Lower leg skin (tissue), 3 donors: ENCODE results near the gene TACSTD2.
"Not testable (repeated sequence)": the region's sequence is repeated elsewhere in the genome, so short reads cannot be mapped to it uniquely, and the experiment has no call there.

Experiments used
- POLR2A ChIP-seq, 2 donors: fragments of 450-650 bp; IDR thresholded peaks; one replicate each; pipeline ENCODE4 v1.6.1; 2016 to 2017; ENCODE audit warnings: antibody characterized with exemption in 2 of 2, mild to moderate bottlenecking in 1 of 2, moderate library complexity in 1 of 2
- TF ChIP-seq, protein P1 (sequence below), 3 donors: fragments of 450-650 bp; IDR thresholded peaks; one replicate each; pipeline ENCODE4 v1.5.1; 2016; ENCODE audit warnings: antibody characterized with exemption in 3 of 3, mild to moderate bottlenecking in 3 of 3, moderate library complexity in 2 of 3

DNA sequence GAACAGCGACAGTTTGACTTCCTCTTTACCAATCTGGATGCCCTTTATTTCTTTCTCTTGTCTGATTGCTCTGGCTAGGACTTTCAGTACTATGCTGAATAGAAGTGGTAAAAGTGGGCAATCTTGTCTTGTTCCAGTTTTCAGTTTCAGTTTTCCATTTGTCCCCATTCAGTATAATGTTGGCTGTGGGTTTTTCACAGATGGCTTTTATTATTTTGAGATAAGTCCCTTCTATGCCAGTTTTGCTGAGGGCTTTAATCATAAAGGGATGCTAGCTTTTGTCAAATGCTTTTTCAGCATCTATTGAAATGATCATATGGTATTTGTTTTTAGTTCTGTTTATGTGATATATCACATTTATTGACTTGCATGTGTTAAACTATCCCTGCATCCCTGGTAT is 24.9 kb upstream of the TACSTD2 start:
- TF ChIP-seq, protein P1, sequence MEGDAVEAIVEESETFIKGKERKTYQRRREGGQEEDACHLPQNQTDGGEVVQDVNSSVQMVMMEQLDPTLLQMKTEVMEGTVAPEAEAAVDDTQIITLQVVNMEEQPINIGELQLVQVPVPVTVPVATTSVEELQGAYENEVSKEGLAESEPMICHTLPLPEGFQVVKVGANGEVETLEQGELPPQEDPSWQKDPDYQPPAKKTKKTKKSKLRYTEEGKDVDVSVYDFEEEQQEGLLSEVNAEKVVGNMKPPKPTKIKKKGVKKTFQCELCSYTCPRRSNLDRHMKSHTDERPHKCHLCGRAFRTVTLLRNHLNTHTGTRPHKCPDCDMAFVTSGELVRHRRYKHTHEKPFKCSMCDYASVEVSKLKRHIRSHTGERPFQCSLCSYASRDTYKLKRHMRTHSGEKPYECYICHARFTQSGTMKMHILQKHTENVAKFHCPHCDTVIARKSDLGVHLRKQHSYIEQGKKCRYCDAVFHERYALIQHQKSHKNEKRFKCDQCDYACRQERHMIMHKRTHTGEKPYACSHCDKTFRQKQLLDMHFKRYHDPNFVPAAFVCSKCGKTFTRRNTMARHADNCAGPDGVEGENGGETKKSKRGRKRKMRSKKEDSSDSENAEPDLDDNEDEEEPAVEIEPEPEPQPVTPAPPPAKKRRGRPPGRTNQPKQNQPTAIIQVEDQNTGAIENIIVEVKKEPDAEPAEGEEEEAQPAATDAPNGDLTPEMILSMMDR (IDR thresholded peaks at IDR 0.05) = not testable (repeated sequence)
- not testable (repeated sequence) for TF ChIP-seq POLR2A (IDR thresholded peaks at IDR 0.05)
